Stimulated activated CD8-positive, alpha-beta memory T cell treated with anti-CD3 and anti-CD28 coated beads, Interleukin-4, amount 100 ng/mL, for 1 hour (primary cell): Measurements from ENCODE around the gene CCHCR1.
"Not testable (repeated sequence)": the region's sequence is repeated elsewhere in the genome, so short reads cannot be mapped to it uniquely, and the experiment has no call there.

Experiments used
- DNase-seq, 2 donors: peaks; one replicate each; pipeline ENCODE4 v3.0.0-alpha.2; 2020; ENCODE audit warnings: low read depth in 2 of 2, low spot score in 1 of 2

The CCHCR1 gene

GRCh38 chr6:31185695-31186051 lies 28.1 kb upstream of the CCHCR1 start:
- not testable (repeated sequence) for DNase-seq

- DNase-seq, result not testable (repeated sequence)
Measured at GRCh38 chr6:31183859-31184258, 26.3 kb upstream of the CCHCR1 start.

- not testable (repeated sequence) for DNase-seq
Measured at GRCh38 chr6:31183287-31183686, 25.7 kb upstream of the CCHCR1 start.

- no peak for DNase-seq
Measured at GRCh38 chr6:31180500-31180899, 22.9 kb upstream of the CCHCR1 start.

GRCh38 chr6:31179896-31180295 lies 22.3 kb upstream of the CCHCR1 start:
- no peak for DNase-seq

- no peak for DNase-seq
Measured at GRCh38 chr6:31179042-31179386, 21.4 kb upstream of the CCHCR1 start.

GRCh38 chr6:31178143-31179041 lies 20.8 kb upstream of the CCHCR1 start:
- no peak for DNase-seq

- no peak for DNase-seq
Measured at GRCh38 chr6:31175971-31176370, 18.4 kb upstream of the CCHCR1 start.

- DNase-seq, result no peak
Measured at GRCh38 chr6:31174378-31174777, 16.8 kb upstream of the CCHCR1 start.

- no peak for DNase-seq
Measured at GRCh38 chr6:31173406-31173805, 15.8 kb upstream of the CCHCR1 start.

- no peak for DNase-seq
Measured at GRCh38 chr6:31172973-31173384, 15.4 kb upstream of the CCHCR1 start.

- no peak for DNase-seq
Measured at GRCh38 chr6:31171931-31172905, 14.6 kb upstream of the CCHCR1 start.

- DNase-seq, result no peak
Measured at GRCh38 chr6:31170987-31171671, 13.5 kb upstream of the CCHCR1 start.

- DNase-seq, result no peak
Measured at GRCh38 chr6:31170600-31170881, 12.9 kb upstream of the CCHCR1 start, which contains the start of gene POU5F1. TSS of gene POU5F1 (minus strand) at chr6:31170682. CDS start at chr6:31170620, 62 bp downstream.

GRCh38 chr6:31169858-31170599 lies 12.4 kb upstream of the CCHCR1 start:
- DNase-seq, result not testable (repeated sequence)

GRCh38 chr6:31169123-31169857 lies 11.7 kb upstream of the CCHCR1 start:
- no peak for DNase-seq

GRCh38 chr6:31168606-31169005 lies 11.0 kb upstream of the CCHCR1 start:
- DNase-seq, result no peak

- no peak for DNase-seq
Measured at GRCh38 chr6:31165986-31166385, 8.4 kb upstream of the CCHCR1 start.

- DNase-seq, result not testable (repeated sequence)
Measured at GRCh38 chr6:31165064-31165832, 7.6 kb upstream of the CCHCR1 start.
